ENCODE results near the gene SMIM26.

Gene SMIM26

DNA sequence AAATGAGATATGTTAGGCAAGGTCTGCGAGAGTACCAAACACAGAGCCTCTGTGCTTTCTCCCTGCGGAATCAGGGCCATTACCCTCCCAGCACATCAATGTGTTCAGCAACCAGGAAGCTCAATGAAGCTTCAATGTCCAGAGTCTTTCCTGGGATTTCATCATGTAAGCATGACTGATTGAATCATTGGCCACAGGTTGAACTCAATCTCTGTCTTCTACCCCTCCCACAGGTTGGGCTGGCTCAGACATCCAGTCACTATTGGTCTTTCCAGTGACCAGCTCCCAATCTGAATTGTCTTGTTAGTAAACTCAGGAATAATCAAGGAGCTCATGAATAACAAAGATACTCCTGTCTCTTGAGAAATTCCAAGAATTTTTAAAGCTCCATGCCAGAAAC, 17.9 kb downstream of the SMIM26 start:
- no peak for DNase-seq (ENCODE audit: low read depth)

DNA sequence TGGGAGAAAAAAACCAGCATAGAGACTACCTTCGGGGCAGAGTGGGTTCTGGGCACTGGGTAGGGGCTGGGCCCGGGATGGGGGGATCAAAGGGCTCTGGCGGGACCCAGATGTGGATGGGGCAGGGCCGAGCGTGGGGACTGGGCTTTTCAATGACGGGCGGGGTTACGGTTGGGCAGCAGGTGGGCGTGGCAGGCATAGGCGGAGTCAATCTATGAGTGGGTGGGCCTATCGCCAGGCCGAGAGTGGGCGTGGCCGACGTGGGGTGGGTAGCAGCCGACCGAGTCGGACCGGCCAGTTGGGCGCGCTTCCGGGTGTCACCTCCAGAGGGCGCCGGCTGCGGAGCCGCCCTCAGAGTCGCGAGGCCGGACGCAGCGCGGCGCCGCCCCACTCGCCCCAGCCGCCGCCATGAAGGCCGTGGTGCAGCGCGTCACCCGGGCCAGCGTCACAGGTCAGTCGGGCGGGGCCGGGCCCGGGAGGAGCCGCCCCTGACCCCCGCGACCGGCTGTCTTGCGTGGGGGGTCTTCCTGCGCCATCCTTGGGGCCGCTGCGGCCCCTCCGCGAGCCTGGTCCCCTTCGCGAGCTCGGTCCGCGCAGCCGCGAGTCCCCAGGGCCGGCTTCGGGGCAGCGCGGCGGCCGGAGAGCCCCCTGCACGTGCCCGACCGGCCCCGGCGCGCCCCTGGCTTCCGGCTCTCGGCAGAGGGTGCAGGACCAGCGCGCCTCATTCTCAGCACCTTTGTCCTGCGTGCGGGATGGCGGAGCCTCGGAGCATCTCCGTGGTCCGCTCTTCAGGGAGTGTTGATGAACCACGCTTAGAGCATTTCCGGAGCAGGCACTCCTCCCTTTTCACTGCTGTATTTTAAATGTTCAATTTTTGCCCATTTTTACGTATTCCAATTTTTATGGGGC, 20.7 kb downstream of the SMIM26 start, which contains the start of gene DTD1:
Gene DTD1, plus strand, starts transcription at position 390 of the 909 bp plus-strand sequence. Its CDS starts 19 bp downstream, at position 409.
- peak; percentile 80 for DNase-seq (ENCODE audit: low read depth)

GRCh38 chr20:18588574-18588933, 21.3 kb downstream of the SMIM26 start:
- no peak for DNase-seq (ENCODE audit: low read depth)

DNA sequence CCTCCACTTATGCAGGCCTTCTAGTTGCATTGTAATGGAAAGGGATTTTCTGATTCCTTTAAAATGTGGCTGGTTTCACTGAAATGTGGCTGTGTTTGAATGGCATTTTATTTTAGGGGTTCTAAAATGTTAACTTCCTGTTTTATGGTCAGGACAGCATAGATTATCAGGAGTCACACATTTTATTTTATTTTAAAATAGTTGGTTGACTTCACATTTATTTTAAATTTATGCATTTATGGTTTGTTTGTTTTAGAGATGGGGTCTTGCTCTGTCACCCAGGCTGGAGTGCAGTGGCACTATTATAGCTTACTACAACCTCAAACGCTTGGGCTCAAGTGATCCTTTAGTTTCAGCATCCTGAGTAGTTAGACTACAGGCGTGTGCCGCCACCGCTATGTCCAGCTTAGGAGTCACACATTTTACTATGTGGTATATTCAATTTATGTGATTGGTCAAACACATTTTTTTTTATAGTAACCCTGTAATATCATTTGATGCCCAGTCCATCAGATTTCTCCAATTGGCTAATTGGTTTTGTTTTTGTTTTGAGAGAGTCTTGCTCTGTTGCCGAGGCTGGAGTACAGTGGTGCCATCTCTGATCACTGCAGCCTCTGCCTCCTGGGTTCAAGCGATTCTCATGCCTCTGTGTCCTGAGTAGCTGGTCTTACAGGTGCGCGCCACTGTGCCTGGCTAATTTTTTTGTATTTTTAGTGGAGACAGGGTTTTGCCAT, 22.9 kb downstream of the SMIM26 start:
- no peak for DNase-seq (ENCODE audit: low read depth)

- no peak for DNase-seq (ENCODE audit: low read depth)
Observed at GRCh38 chr20:18596270-18596669, 29.0 kb downstream of the SMIM26 start.

GRCh38 chr20:18609741-18610140, 42.5 kb downstream of the SMIM26 start:
- no peak for DNase-seq (ENCODE audit: low read depth)

- DNase-seq (ENCODE audit: low read depth), result no peak
Observed at GRCh38 chr20:18611492-18611891, 44.3 kb downstream of the SMIM26 start.

DNA sequence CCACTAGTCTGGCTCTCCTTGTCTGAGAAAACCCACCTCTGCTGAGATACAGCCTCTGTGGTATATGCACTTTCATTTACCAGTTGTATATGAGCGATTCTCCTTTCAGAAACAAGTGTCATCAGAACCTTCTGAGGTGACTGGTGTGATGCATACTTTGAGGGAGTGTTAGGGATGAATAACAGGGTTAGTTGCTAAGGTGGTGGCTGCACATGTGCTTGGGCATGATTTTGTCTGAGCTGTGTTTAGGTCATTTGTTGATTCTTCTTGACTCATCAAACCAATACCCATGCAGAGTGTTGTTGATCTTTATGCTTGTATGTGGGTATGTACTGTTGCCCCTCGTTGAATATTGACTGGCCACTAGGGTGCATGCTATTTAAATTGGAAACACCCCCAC, 46.3 kb downstream of the SMIM26 start:
- DNase-seq (ENCODE audit: low read depth), result no peak

GRCh38 chr20:18614244-18614643, 47.0 kb downstream of the SMIM26 start:
- no peak for DNase-seq (ENCODE audit: low read depth)

DNA sequence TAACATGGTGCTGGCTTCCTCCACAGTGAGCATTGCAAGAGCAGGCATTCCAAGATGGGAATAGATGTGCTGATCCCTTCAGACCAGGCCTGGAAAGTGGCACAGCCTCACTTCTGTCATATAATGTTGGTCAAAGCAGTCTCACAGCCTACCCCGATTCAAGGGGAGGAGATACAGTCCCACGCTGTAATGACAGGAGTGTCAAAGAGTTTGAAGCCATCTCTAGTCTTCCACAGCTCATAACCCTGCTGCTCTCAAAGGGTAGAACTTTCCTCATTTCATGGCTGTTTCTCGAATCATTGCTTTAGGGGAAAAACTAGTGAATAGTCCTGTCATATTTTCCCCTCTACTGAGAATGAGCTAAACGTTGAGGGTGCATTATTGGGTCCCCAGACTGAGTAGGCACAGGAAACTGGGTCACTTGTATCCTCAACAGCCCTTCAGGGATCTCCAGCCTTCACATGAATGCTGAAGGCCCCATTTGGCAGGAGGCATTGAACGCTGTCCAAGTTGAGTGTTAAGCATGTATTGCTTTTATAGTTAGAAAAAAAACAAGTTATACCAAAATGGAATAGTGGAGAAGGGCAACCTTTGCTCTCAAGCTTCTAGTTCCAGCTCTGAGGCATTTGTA, 47.9 kb downstream of the SMIM26 start:
- DNase-seq (ENCODE audit: low read depth), result no peak

Measured in activated T-helper 9 cell treated with anti-CD3 and anti-CD28 coated beads, Interleukin-2, amount 50 U/mL, for 16 hours (primary cell).